Endothelial cell of umbilical vein (primary cell): ENCODE results near the gene MMP14.

ENCODE experiments used
- EZH2 ChIP-seq: IDR thresholded peaks from 2 replicates; pipeline ENCODE4 v1.6.1; 2012; ENCODE audit warnings: borderline replicate concordance, low read depth, mild to moderate bottlenecking, moderate library complexity, low read length, inconsistent platforms; ENCODE audit not compliant: severe bottlenecking
- GATA2 ChIP-seq: IDR thresholded peaks from 2 replicates; pipeline ENCODE4 v1.7.0; 2011; ENCODE audit warnings: low read depth, mild to moderate bottlenecking, moderate library complexity, mixed read lengths, low read length; ENCODE audit not compliant: insufficient read length, insufficient read depth
- JUN ChIP-seq: IDR thresholded peaks from 2 replicates; pipeline ENCODE4 v1.6.1; 2011; ENCODE audit warnings: borderline replicate concordance, low read depth; ENCODE audit not compliant: insufficient read length, insufficient read depth
- MYC ChIP-seq: IDR thresholded peaks from one replicate; pipeline ENCODE4 v1.6.1; 2011; ENCODE audit warnings: mild to moderate bottlenecking, low read depth, low read length
- POLR2A ChIP-seq: IDR thresholded peaks from 2 replicates; pipeline ENCODE4 v1.6.1; 2012; ENCODE audit warnings: low read depth, mild to moderate bottlenecking, control low read depth, low read length
- POLR2AphosphoS5 ChIP-seq: IDR thresholded peaks from 2 replicates; pipeline ENCODE4 v1.6.1; 2012; ENCODE audit warnings: low read depth, mild to moderate bottlenecking, control low read depth, low read length, moderate library complexity; ENCODE audit not compliant: insufficient read depth
- TF ChIP-seq, protein P1 (sequence below), 2 donors: IDR thresholded peaks; 1 replicate in 1 of 2; 2 replicates in 1 of 2; pipeline ENCODE4 v1.5.1; 2011; ENCODE audit warnings: low read length in 2 of 2, mild to moderate bottlenecking in 2 of 2, moderate library complexity in 2 of 2, control low read depth in 1 of 2, inconsistent platforms in 1 of 2, low read depth in 1 of 2; ENCODE audit not compliant: insufficient read depth in 1 of 2; ENCODE audit errors: extremely low read depth in 1 of 2
- TF ChIP-seq, protein P2 (sequence below): IDR thresholded peaks from 2 replicates; pipeline ENCODE4 v1.6.1; 2011; ENCODE audit not compliant: insufficient read depth, insufficient read length

DNA sequence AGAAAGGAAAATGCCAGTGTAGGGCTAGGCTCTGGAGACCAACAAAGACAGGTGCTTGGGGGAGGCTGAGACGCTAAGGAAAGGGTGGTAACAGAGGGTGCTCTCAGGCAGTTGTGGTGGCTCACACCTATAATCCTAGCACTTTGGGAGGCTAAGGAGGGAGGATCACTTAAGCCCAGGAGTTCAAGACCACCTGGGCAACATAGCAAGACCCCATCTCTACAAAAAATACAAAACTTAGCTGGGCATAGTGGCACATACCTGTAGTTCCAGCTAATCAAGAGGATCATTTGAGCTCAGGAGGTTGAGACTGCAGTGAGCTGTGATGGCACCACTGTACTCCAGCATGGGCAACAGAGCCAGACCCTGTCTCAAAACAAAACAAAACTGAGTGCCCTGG is 59.0 kb downstream of the MMP14 start:
- TF ChIP-seq, protein P1, sequence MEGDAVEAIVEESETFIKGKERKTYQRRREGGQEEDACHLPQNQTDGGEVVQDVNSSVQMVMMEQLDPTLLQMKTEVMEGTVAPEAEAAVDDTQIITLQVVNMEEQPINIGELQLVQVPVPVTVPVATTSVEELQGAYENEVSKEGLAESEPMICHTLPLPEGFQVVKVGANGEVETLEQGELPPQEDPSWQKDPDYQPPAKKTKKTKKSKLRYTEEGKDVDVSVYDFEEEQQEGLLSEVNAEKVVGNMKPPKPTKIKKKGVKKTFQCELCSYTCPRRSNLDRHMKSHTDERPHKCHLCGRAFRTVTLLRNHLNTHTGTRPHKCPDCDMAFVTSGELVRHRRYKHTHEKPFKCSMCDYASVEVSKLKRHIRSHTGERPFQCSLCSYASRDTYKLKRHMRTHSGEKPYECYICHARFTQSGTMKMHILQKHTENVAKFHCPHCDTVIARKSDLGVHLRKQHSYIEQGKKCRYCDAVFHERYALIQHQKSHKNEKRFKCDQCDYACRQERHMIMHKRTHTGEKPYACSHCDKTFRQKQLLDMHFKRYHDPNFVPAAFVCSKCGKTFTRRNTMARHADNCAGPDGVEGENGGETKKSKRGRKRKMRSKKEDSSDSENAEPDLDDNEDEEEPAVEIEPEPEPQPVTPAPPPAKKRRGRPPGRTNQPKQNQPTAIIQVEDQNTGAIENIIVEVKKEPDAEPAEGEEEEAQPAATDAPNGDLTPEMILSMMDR (IDR thresholded peaks at IDR 0.05; ENCODE audit: extremely low read depth in 1 of 2, insufficient read depth in 1 of 2, low read depth in 1 of 2, low read length in 2 of 2) = no peak
- TF ChIP-seq POLR2A (no peak), POLR2AphosphoS5 (no peak), EZH2 (no peak), MYC (no peak), JUN (no peak), GATA2 (no peak)
- TF ChIP-seq, protein P2, sequence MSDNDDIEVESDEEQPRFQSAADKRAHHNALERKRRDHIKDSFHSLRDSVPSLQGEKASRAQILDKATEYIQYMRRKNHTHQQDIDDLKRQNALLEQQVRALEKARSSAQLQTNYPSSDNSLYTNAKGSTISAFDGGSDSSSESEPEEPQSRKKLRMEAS = no peak
